IMR-90 (cell line): ENCODE measurements around the gene BRPF3. TPM values are rescaled to one million over a fixed set of nuclear protein-coding genes. Genes with fewer than 3 reads are reported as not detected.
A peak's percentile ranks its signal among the peaks of the same experiment; 100 is the strongest.

Experiments used
- ATAC-seq: fragments of 200-7000 bp; cut with Tn5 transposase; 2 replicates; pipeline ENCODE4 v1.9.1; 2020; ENCODE audit warnings: low read depth, mild to moderate bottlenecking, moderate library complexity
- BruUV-seq: library from RNA; stranded (reverse); fragments of 400-500 nt; replicated peaks from 2 replicates; lab custom pipeline; 2021; lab: Mats Ljungman, UMichigan
- CTCF ChIA-PET: fragments of 300-600 bp; formaldehyde crosslinking; extraction: SDS; loops from one replicate; lab custom pipeline; 2021; ENCODE audit warnings: antibody characterized with exemption; lab: Yijun Ruan, JAX
- POLR2A ChIA-PET: fragments of 300-600 bp; sonication (Branson Sonifier 250); formaldehyde crosslinking; loops from one replicate; lab custom pipeline; 2022; ENCODE audit warnings: antibody characterized with exemption; ENCODE audit not compliant: unreplicated experiment; lab: Charles Lee
- DNase-seq: peaks from one replicate; pipeline ENCODE4 v3.0.0; 2013
- H2AFZ ChIP-seq: replicated peaks from 2 replicates; pipeline ENCODE3; 2013; ENCODE audit warnings: low read length, mild to moderate bottlenecking; ENCODE audit not compliant: poor library complexity
- H2AK5ac ChIP-seq: 2 replicates; pipeline ENCODE4 v1.6.1; 2013; ENCODE audit warnings: low read depth, low read length, inconsistent platforms
- H2AK9ac ChIP-seq: replicated peaks from 2 replicates; pipeline ENCODE3; 2013; ENCODE audit warnings: mild to moderate bottlenecking, low read depth, low read length, moderate library complexity; ENCODE audit not compliant: poor library complexity
- H2BK120ac ChIP-seq: 2 replicates; pipeline ENCODE4 v1.6.1; 2013; ENCODE audit warnings: low read depth, low read length, inconsistent platforms
- H2BK15ac ChIP-seq: 3 replicates; pipeline ENCODE4 v1.6.1; 2013; ENCODE audit warnings: low read depth, low read length, inconsistent platforms
- H2BK20ac ChIP-seq: 2 replicates; pipeline ENCODE4 v1.6.1; 2013; ENCODE audit warnings: low read depth, mild to moderate bottlenecking, inconsistent platforms, low read length, moderate library complexity
- H2BK5ac ChIP-seq: 2 replicates; pipeline ENCODE4 v1.6.1; 2013; ENCODE audit warnings: mild to moderate bottlenecking, low read depth, low read length, inconsistent platforms; ENCODE audit not compliant: poor library complexity, severe bottlenecking
- H3K14ac ChIP-seq: replicated peaks from 2 replicates; pipeline ENCODE4 v1.6.1; 2013; ENCODE audit warnings: low read depth, low read length, inconsistent platforms
- H3K18ac ChIP-seq: 2 replicates; pipeline ENCODE4 v1.6.1; 2013; ENCODE audit warnings: low read depth, low read length, control low read depth
- H3K23ac ChIP-seq: 2 replicates; pipeline ENCODE4 v1.6.1; 2013; ENCODE audit warnings: low read depth, low read length, inconsistent platforms
- H3K27ac ChIP-seq: 2 replicates; pipeline ENCODE4 v1.5.1; 2013; ENCODE audit warnings: mild to moderate bottlenecking, control low read depth, low read length; ENCODE audit not compliant: insufficient read depth
- H3K27me3 ChIP-seq: 2 replicates; pipeline ENCODE4 v1.6.1; 2013; ENCODE audit warnings: low read length; ENCODE audit not compliant: control insufficient read depth, insufficient read depth
- H3K36me3 ChIP-seq: 2 replicates; pipeline ENCODE4 v1.6.1; 2013; ENCODE audit warnings: low read length, mixed read lengths; ENCODE audit not compliant: control insufficient read depth, insufficient read depth
- H3K4ac ChIP-seq: 2 replicates; pipeline ENCODE4 v1.6.1; 2013; ENCODE audit warnings: low read depth, low read length, inconsistent platforms
- H3K4me1 ChIP-seq: 2 replicates; pipeline ENCODE4 v1.6.1; 2013; ENCODE audit warnings: low read length, mixed read lengths; ENCODE audit not compliant: control insufficient read depth, insufficient read depth
- H3K4me2 ChIP-seq: 2 replicates; pipeline ENCODE4 v1.6.1; 2013; ENCODE audit warnings: low read depth, mild to moderate bottlenecking, control low read depth, low read length, moderate library complexity
- H3K4me3 ChIP-seq: 2 replicates; pipeline ENCODE4 v1.5.1; 2013; ENCODE audit warnings: low read depth, mild to moderate bottlenecking, control low read depth, low read length, moderate library complexity; ENCODE audit not compliant: insufficient read depth
- H3K56ac ChIP-seq: 2 replicates; pipeline ENCODE4 v1.6.1; 2013; ENCODE audit warnings: low read length, inconsistent platforms; ENCODE audit not compliant: insufficient read depth; ENCODE audit errors: extremely low read depth
- H3K79me1 ChIP-seq, 2 experiments: 2 replicates each; pipeline ENCODE4 v1.6.1; 2013; ENCODE audit warnings: low read length in 2 of 2, inconsistent platforms in 1 of 2, low read depth in 1 of 2
- H3K9ac ChIP-seq: 2 replicates; pipeline ENCODE4 v1.6.1; 2013; ENCODE audit warnings: low read depth, low read length, control low read depth
- H3K9me1 ChIP-seq: 2 replicates; pipeline ENCODE4 v1.6.1; 2013; ENCODE audit warnings: low read length, inconsistent platforms; ENCODE audit not compliant: insufficient read depth
- H3K9me3 ChIP-seq: 2 replicates; pipeline ENCODE4 v1.6.1; 2013; ENCODE audit warnings: low read length; ENCODE audit not compliant: control insufficient read depth, insufficient read depth
- H4K20me1 ChIP-seq: 2 replicates; pipeline ENCODE4 v1.6.1; 2013; ENCODE audit warnings: low read length, inconsistent platforms; ENCODE audit not compliant: insufficient read depth
- H4K5ac ChIP-seq: 2 replicates; pipeline ENCODE4 v1.6.1; 2013; ENCODE audit warnings: mild to moderate bottlenecking, low read depth, low read length, control low read depth
- H4K8ac ChIP-seq, 2 experiments: 2 replicates each; pipeline ENCODE4 v1.6.1; 2013; ENCODE audit warnings: low read depth in 2 of 2, low read length in 2 of 2, control low read depth in 1 of 2, inconsistent platforms in 1 of 2
- H4K91ac ChIP-seq: 2 replicates; pipeline ENCODE4 v1.6.1; 2013; ENCODE audit warnings: low read depth, low read length, inconsistent platforms; ENCODE audit not compliant: insufficient read depth
- BHLHE40 ChIP-seq: fragments of 150-350 bp; IDR thresholded peaks from 2 replicates; pipeline ENCODE4 v1.6.1; 2016; ENCODE audit warnings: mild to moderate bottlenecking, low read depth, low read length
- CHD1 ChIP-seq: IDR thresholded peaks from 2 replicates; pipeline ENCODE4 v1.6.1; 2012; ENCODE audit warnings: low read depth, low read length, improper control_type of control experiment
- MAZ ChIP-seq: IDR thresholded peaks from 2 replicates; pipeline ENCODE4 v1.6.1; 2012; ENCODE audit warnings: low read depth, mild to moderate bottlenecking, low read length, improper control_type of control experiment, moderate library complexity, borderline replicate concordance
- MXI1 ChIP-seq: IDR thresholded peaks from 2 replicates; pipeline ENCODE4 v1.6.1; 2012; ENCODE audit warnings: low read depth, mild to moderate bottlenecking, low read length, moderate library complexity, borderline replicate concordance
- NFE2L2 ChIP-seq: fragments of 150-350 bp; IDR thresholded peaks from 2 replicates; pipeline ENCODE4 v1.6.1; 2016; ENCODE audit warnings: low read depth, mild to moderate bottlenecking, low read length
- POLR2A ChIP-seq: IDR thresholded peaks from 2 replicates; pipeline ENCODE4 v1.6.1; 2012; ENCODE audit warnings: mild to moderate bottlenecking, low read depth, low read length
- RFX5 ChIP-seq: IDR thresholded peaks from 2 replicates; pipeline ENCODE4 v1.8.0; 2012; ENCODE audit warnings: low read depth, mild to moderate bottlenecking, low read length, moderate library complexity
- WGBS, 2 experiments: methylation state at CpG; one replicate each; pipeline versions ENCODE4 v1.1.5 to v1.1.7; 2013; ENCODE audit warnings: missing lambda C conversion rate in 2 of 2; ENCODE audit not compliant: insufficient read length in 1 of 2; ENCODE audit errors: extremely low coverage in 2 of 2; 5-methylcytosine and 5-hydroxymethylcytosine counted together
- dilution Hi-C: fragments of 300-500 bp; cut with HindIII; formaldehyde crosslinking; loops from one replicate; pipeline ENCODE4 v1.14.3; 2018; ENCODE audit warnings: low sequenced_read_pairs; ENCODE audit not compliant: unreplicated experiment
- in situ Hi-C: fragments of 300-500 bp; cut with MboI; formaldehyde crosslinking; loops from 3 replicates; pipeline ENCODE4 v1.14.3; 2019; ENCODE audit warnings: low sequenced_read_pairs, inconsistent platforms, mixed read lengths
- intact Hi-C: fragments of 100-400 bp; cut with micrococcal nuclease; formaldehyde crosslinking; loops from 2 replicates; pipeline ENCODE4 v1.10.0; 2022
- polyA plus RNA-seq, 3 experiments: library from polyadenylated mRNA; depleted of rRNA; stranded (reverse); fragments of >200 nt; gene quantifications; 2 replicates each; pipeline ENCODE4 v1.2.3, GENCODE V29; 2012; ENCODE audit warnings: low replicate concordance in 1 of 3
- total RNA-seq: library from RNA; depleted of rRNA; stranded (reverse); fragments of >200 nt; gene quantifications from 2 replicates; pipeline ENCODE4 v1.2.3, GENCODE V29; 2012
- TF ChIP-seq, protein P1 (sequence below): conservative IDR thresholded peaks from 2 replicates; pipeline ENCODE4 v1.5.1; 2012; ENCODE audit warnings: mild to moderate bottlenecking, low read depth, low read length, improper control_type of control experiment
- TF ChIP-seq, protein P2 (sequence below): fragments of 150-350 bp; IDR thresholded peaks from 2 replicates; pipeline ENCODE4 v1.6.1; 2016; ENCODE audit warnings: low read depth, mild to moderate bottlenecking, low read length, moderate library complexity, borderline replicate concordance

The BRPF3 gene
- total and polyA plus RNA-seq, 2 of the 4 experiments (the other 2 are of a cell fraction): 10.2 to 17.2 TPM

DNA sequence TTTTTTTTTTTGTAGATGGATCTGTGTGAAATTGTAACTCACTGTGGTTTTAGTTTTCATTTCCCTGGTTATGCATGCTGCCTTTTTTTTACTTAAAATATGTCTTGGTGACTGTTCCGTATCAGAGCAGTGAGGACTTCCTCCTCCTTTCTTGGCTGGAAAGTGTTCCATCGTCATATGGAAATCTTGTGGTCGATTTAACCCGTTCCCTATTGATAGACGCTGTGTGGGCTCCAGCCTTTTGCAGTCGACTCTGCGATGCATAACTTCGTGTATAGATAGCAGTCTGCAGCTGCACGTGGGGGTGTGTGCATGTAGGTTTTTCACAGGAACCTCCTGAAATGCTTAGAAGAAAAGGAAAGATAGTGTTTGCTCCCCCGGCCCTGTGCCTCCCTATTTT, 45.2 kb downstream of the BRPF3 start:
- Histone ChIP-seq H2BK20ac (no peak overlapping the region), H4K8ac (no peak overlapping the region), H3K4me1 (peaks cover 2% of the 10 kb centered on the region), H2AFZ (no peak overlapping the region), H4K91ac (no peak overlapping the region), H2BK120ac (no peak overlapping the region), H3K27ac (no peak overlapping the region), H3K14ac (no peak overlapping the region), H4K20me1 (no peaks in the 10 kb centered on the region), H3K56ac (no peak overlapping the region), H2AK9ac (no peak overlapping the region), H2BK5ac (no peak overlapping the region), H3K9ac (no peak overlapping the region), H3K9me1 (0 out of 2 replicates have a peak, but pooled peaks cover 7% of the 10 kb centered on the region), H4K5ac (no peak overlapping the region), H2BK15ac (no peak overlapping the region), H3K9me3 (no peaks in the 10 kb centered on the region), H2AK5ac (no peak overlapping the region), H3K4me3 (no peak overlapping the region), H3K4ac (no peak overlapping the region), H3K36me3 (no peaks in the 10 kb centered on the region), H3K23ac (no peak overlapping the region), H3K27me3 (no peaks in the 10 kb centered on the region), H3K4me2 (no peak overlapping the region), H3K79me1 (no peaks in the 10 kb centered on the region), H3K18ac (no peak overlapping the region)
- ChIA-PET CTCF (no interaction called here), POLR2A (interaction anchor here (0.5 to 0.6 kb wide), 2 partner anchors 38 to 662 kb away, joined by 3 read pairs; no protein-coding TSS in a partner anchor)
- no CpG with 5 or more reads among the region's 10 CpGs for WGBS, 2 experiments
- ATAC-seq: no peak
- in situ Hi-C loops (no loop called here), dilution Hi-C loops (no loop called here), intact Hi-C loops (no loop called here)
- TF ChIP-seq RFX5 (no peak), CHD1 (no peak), BHLHE40 (no peak), NFE2L2 (no peak), POLR2A (no peak), MAZ (no peak), MXI1 (no peak)
- TF ChIP-seq, protein P1, sequence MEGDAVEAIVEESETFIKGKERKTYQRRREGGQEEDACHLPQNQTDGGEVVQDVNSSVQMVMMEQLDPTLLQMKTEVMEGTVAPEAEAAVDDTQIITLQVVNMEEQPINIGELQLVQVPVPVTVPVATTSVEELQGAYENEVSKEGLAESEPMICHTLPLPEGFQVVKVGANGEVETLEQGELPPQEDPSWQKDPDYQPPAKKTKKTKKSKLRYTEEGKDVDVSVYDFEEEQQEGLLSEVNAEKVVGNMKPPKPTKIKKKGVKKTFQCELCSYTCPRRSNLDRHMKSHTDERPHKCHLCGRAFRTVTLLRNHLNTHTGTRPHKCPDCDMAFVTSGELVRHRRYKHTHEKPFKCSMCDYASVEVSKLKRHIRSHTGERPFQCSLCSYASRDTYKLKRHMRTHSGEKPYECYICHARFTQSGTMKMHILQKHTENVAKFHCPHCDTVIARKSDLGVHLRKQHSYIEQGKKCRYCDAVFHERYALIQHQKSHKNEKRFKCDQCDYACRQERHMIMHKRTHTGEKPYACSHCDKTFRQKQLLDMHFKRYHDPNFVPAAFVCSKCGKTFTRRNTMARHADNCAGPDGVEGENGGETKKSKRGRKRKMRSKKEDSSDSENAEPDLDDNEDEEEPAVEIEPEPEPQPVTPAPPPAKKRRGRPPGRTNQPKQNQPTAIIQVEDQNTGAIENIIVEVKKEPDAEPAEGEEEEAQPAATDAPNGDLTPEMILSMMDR: no peak
- TF ChIP-seq, protein P2, sequence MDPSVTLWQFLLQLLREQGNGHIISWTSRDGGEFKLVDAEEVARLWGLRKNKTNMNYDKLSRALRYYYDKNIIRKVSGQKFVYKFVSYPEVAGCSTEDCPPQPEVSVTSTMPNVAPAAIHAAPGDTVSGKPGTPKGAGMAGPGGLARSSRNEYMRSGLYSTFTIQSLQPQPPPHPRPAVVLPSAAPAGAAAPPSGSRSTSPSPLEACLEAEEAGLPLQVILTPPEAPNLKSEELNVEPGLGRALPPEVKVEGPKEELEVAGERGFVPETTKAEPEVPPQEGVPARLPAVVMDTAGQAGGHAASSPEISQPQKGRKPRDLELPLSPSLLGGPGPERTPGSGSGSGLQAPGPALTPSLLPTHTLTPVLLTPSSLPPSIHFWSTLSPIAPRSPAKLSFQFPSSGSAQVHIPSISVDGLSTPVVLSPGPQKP: no peak
- DNase-seq: peak; percentile 46
- BruUV-seq: no TSS peak
